ENCODE data around the gene COL9A2. TPM values are rescaled to one million over a fixed set of nuclear protein-coding genes. Genes with fewer than 3 reads are reported as not detected.
A peak's percentile ranks its signal among the peaks of the same experiment; 100 is the strongest.

COL9A2 gene
- total and polyA plus RNA-seq, 5 donors = 0.40 to 2.0 (median 1.3) TPM

DNA sequence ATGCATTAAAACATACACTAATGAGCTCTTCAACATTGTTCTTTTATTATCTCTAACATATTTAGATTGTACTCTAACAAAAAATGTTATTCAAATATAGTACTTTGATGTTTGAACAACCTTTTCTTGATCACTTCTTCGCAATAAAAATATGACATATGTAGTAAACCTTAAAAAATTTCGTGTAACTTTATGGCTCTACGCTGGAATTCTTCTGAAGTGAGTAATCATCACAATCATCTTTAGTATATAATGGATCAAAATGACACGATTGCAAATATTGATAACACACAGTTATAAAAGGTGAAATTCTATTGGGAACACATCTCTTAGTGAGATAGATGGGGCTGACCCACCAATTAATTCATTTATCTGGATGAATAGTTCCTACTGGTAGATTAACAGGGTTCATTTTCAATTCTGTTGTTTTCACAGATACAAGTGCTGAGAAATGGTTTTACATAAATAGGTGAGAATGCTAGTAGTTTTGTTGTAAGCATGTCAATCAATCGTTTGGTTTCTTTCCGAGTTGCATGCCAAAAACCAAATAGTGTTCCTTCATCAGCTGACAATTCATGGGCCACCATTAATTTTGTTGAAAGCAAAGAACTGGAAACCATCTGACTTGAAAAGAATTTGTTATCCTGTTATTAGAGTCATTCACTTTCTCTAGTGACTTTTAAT, 60.5 kb downstream of the COL9A2 start:
- peak overlapping the region; percentile 86 for H3K4me3 ChIP-seq (ENCODE audit: low read length)
- ATAC-seq (no peak), DNase-seq (no peak)
- no peak overlapping the region for H3K27ac ChIP-seq (ENCODE audit: low read length)
- intact Hi-C loops (cut with DNase I) = no loop called here
- no peaks in the 10 kb centered on the region for H3K27me3 ChIP-seq (ENCODE audit: control insufficient read depth, insufficient read depth)
- 72% methylated on average over 6 of the region's 6 CpGs for whole genome bisulfite sequencing
- no peaks in the 10 kb centered on the region for H3K9me3 ChIP-seq (ENCODE audit: control insufficient read depth, low read length)
- peaks cover 2% of the 10 kb centered on the region for H3K4me1 ChIP-seq (ENCODE audit: control insufficient read depth, insufficient read depth, low read length)

DNA sequence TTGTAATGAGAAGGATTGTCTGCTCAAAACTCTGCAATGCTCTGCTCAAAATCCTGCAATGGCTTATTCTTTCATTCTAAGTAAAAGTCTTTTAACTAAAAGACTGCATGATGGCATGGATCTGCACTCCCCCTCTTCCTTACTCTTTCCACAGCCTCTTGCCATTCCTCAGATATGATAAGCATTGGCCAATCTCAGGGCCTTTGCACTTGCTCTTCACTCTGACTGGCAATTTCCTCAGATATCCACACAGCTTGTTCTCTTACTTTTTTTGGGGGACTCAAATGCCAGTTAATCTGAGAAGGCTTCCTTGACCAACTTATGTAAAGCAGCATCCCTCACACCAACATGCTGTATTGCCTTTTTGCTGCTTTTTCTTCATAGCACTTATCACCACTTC, 61.9 kb downstream of the COL9A2 start:
- Histone ChIP-seq H3K4me1 (ENCODE audit: control insufficient read depth, insufficient read depth, low read length) (peaks cover 2% of the 10 kb centered on the region), H3K27ac (ENCODE audit: low read length) (no peak overlapping the region), H3K4me3 (ENCODE audit: low read length) (no peak overlapping the region), H3K9me3 (ENCODE audit: control insufficient read depth, low read length) (no peaks in the 10 kb centered on the region), H3K27me3 (ENCODE audit: control insufficient read depth, insufficient read depth) (no peaks in the 10 kb centered on the region)
- DNase-seq = no peak
- ATAC-seq = no peak
- intact Hi-C loops (cut with DNase I) = no loop called here

DNA sequence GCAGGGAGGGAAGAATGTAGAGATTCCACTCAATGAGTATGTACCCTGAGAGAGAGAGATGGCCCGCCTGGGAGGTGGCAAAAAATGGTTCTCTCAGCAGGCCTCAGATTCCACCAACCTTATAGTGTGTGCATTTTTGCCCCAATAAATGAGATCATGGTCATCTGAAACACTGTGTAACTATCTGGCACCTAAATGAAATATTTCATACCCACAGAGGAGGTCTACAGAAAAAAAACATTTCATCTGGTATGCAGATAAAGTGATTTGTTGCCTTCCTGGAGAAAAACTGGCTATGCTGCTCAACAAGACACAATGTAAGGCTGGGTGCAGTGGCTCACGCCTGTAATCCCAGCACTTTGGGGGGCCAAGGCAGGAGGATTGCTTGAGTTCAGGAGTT, 64.5 kb downstream of the COL9A2 start:
- Histone ChIP-seq H3K9me3 (ENCODE audit: control insufficient read depth, low read length) (no peaks in the 10 kb centered on the region), H3K27me3 (ENCODE audit: control insufficient read depth, insufficient read depth) (no peaks in the 10 kb centered on the region), H3K4me1 (ENCODE audit: control insufficient read depth, insufficient read depth, low read length) (no peaks in the 10 kb centered on the region), H3K4me3 (ENCODE audit: low read length) (no peak overlapping the region), H3K27ac (ENCODE audit: low read length) (no peak overlapping the region)
- intact Hi-C loops (cut with DNase I) = no loop called here
- DNase-seq (no peak), ATAC-seq (no peak)
- 92% methylated on average over 2 of the region's 2 CpGs for WGBS

DNA sequence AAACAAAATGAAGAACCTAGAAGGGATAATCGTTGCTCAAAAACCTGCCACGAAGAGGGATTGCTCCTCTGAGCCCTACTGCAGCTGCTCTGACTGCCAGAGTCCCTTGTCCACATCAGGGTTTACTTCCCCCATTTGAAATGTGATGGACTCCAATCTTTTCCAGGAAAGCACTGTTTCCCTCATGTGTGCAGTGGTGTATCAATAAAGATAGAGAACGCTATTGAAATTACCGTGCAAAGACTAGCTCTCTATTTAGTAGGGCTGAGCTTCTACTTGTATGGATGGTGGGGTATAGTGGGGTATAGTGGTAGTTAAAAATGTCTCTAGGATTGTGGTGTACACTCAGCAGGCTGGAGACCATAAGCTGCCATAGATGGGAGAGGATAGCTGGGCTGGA, 65.6 kb downstream of the COL9A2 start:
- Histone ChIP-seq H3K4me3 (ENCODE audit: low read length) (no peak overlapping the region), H3K27me3 (ENCODE audit: control insufficient read depth, insufficient read depth) (no peaks in the 10 kb centered on the region), H3K27ac (ENCODE audit: low read length) (no peak overlapping the region), H3K9me3 (ENCODE audit: control insufficient read depth, low read length) (no peaks in the 10 kb centered on the region), H3K4me1 (ENCODE audit: control insufficient read depth, insufficient read depth, low read length) (no peaks in the 10 kb centered on the region)
- DNase-seq (no peak), ATAC-seq (no peak)
- intact Hi-C loops (cut with DNase I) = no loop called here
- WGBS = 69% methylated on average over 4 of the region's 4 CpGs

Other genes with a start within 250 kb of the COL9A2 start
- gene PPT1, start 220.0 kb downstream of the COL9A2 start, total RNA-seq = 10 to 100 TPM; 37.6 to 59.0 (median 42.6) TPM
- gene PPT1, start 220.0 kb downstream of the COL9A2 start, polyA plus RNA-seq = 39.5 TPM
- gene RLF, start 155.9 kb downstream of the COL9A2 start, total RNA-seq = 10 to 100 TPM; 13.4 to 14.9 (median 14.2) TPM
- gene RLF, start 155.9 kb downstream of the COL9A2 start, polyA plus RNA-seq = 4.9 TPM
- gene TMCO2, start 69.3 kb downstream of the COL9A2 start, total RNA-seq = not detected
- gene TMCO2, start 69.3 kb downstream of the COL9A2 start, polyA plus RNA-seq = not detected
- 10 to 100 TPM; 29.0 to 43.4 (median 34.7) TPM for gene ZMPSTE24, start 59.0 kb downstream of the COL9A2 start, total RNA-seq
- 23.5 TPM for gene ZMPSTE24, start 59.0 kb downstream of the COL9A2 start, polyA plus RNA-seq
- gene SMAP2, start 56.4 kb upstream of the COL9A2 start, total RNA-seq = 10 to 100 TPM; 10.9 to 23.1 (median 17.7) TPM
- 11.2 TPM for gene SMAP2, start 56.4 kb upstream of the COL9A2 start, polyA plus RNA-seq
- 1 to 10 TPM in 3 of 4 donors, under 1 TPM in 1; 0.63 to 1.2 (median 1.1) TPM for gene ZFP69B, start 133.2 kb upstream of the COL9A2 start, total RNA-seq
- 0.29 TPM for gene ZFP69B, start 133.2 kb upstream of the COL9A2 start, polyA plus RNA-seq
- 1 to 10 TPM; 1.7 to 2.8 (median 2.4) TPM for gene ZFP69, start 160.0 kb upstream of the COL9A2 start, total RNA-seq
- 1.8 TPM for gene ZFP69, start 160.0 kb upstream of the COL9A2 start, polyA plus RNA-seq
- gene EXO5, start 191.5 kb upstream of the COL9A2 start, total RNA-seq = 1 to 10 TPM; 3.6 to 6.3 (median 4.8) TPM
- 3.4 TPM for gene EXO5, start 191.5 kb upstream of the COL9A2 start, polyA plus RNA-seq
- 1 to 10 TPM; 6.7 to 8.8 (median 7.7) TPM for gene ZNF684, start 214.4 kb upstream of the COL9A2 start, total RNA-seq
- gene ZNF684, start 214.4 kb upstream of the COL9A2 start, polyA plus RNA-seq = 6.0 TPM

Measured in right cardiac atrium (tissue), 5 donors.